GM20000 (cell line): ENCODE results near the gene GHR.
"Not testable (repeated sequence)": the region's sequence is repeated elsewhere in the genome, so short reads cannot be mapped to it uniquely, and the experiment has no call there.

ENCODE experiments used
- DNase-seq: peaks from one replicate; pipeline ENCODE4 v3.0.0; 2012; ENCODE audit warnings: low spot score
- TF ChIP-seq, protein P1 (sequence below): IDR thresholded peaks from 2 replicates; pipeline ENCODE4 v1.5.1; 2012; ENCODE audit warnings: mild to moderate bottlenecking, control low read depth; ENCODE audit errors: extremely low read depth, missing control alignments

The GHR gene

DNA sequence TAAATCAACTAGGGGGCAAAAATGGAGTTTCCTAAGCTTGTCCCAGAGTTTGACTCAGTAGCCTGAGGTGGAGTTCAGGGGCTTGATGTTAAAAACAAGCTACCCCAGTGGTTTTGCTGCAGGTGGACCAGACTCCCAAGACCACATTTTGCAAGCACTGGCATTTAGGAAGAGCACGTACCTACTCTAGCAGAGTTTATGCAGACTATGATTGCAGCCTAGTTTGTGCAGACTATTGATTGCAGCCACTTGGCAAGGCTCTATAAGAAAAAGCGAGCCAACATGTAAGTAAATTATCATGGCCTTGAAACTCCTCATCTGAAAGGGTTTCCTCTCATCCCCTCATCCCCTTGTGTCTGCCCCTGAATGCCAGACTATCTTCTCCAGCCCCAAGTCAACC, 231.4 kb downstream of the GHR start:
- DNase-seq, result no peak
- TF ChIP-seq, protein P1, sequence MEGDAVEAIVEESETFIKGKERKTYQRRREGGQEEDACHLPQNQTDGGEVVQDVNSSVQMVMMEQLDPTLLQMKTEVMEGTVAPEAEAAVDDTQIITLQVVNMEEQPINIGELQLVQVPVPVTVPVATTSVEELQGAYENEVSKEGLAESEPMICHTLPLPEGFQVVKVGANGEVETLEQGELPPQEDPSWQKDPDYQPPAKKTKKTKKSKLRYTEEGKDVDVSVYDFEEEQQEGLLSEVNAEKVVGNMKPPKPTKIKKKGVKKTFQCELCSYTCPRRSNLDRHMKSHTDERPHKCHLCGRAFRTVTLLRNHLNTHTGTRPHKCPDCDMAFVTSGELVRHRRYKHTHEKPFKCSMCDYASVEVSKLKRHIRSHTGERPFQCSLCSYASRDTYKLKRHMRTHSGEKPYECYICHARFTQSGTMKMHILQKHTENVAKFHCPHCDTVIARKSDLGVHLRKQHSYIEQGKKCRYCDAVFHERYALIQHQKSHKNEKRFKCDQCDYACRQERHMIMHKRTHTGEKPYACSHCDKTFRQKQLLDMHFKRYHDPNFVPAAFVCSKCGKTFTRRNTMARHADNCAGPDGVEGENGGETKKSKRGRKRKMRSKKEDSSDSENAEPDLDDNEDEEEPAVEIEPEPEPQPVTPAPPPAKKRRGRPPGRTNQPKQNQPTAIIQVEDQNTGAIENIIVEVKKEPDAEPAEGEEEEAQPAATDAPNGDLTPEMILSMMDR, result no peak

DNA sequence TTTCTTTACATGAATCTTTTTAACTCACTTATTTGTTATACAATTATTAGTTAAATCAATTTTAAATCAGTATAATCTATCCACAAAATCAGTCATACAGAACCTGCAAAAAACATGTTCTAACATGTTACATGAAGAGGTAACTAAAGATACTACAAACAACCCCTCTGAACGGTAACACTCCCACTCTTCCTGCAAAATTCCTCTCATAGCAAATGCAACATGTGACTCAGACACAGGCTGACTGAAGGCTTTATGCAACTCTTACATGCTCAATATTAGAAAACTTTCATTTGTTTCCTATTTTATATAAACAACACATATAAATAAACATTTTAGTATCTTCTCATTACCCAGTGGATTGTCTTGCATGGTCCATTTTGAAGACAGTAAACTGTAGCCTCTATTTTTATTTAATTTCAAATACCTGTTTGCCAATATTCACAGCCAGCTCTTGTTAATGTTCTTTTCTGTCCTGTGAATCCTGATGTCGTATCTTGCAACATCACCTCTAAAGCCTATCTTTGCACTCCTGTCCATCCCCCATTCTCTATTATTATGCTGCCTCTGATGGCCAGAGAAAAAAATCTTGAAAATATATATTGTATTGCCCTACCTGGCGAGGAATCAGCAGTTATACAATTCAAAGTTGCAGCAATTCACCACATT, 232.9 kb downstream of the GHR start:
- TF ChIP-seq, protein P1, result no peak
- no peak for DNase-seq

DNA sequence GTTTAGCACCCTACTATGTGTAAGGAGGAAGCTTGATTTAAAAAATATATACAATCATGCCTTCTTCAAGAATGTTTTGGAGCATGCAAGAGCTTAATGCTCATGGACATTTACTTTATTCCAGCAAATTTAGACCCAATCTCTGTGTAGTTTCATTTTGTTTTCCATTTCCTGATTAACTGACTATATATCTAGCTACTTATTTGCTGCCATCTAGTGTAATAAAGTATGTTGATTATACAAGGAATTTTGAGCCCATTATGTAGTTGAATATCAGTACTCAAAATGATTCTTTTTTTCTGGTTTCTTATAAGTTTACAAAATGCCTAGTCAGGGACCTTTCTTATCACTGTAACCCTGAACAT, 233.4 kb downstream of the GHR start:
- DNase-seq, result no peak
- TF ChIP-seq, protein P1, result no peak

DNA sequence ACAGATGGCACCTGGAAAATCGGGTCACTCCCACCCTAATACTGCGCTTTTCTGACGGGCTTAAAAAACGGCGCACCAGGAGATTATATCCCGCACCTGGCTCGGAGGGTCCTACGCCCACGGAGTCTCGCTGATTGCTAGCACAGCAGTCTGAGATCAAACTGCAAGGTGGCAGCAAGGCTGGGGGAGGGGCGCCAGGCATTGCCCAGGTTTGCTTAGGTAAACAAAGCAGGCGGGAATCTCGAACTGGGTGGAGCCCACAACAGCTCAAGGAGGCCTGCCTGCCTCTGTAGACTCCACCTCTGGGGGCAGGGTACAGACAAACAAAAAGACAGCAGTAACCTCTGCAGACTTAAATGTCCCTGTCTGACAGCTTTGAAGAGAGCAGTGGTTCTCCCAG, 236.6 kb downstream of the GHR start:
- DNase-seq, result not testable (repeated sequence)

DNA sequence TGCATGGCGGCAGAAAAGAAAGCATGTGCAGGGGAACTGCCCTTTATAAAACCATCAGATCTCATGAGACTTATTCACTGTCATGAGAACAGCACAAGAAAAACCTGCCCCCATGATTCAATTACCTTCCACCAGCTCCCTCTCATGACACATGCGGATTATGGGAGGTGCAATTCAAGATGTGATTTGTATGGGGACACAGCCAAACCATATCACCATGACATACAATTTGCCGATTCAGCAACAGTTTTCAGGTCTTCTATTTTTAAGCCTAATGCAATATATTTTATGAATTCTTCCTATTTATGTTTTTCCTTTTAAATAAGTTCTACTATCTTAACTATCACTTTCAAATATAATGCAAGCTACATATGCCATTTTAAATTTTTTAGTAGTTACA, 242.6 kb downstream of the GHR start:
- no peak for DNase-seq
- TF ChIP-seq, protein P1, result no peak

DNA sequence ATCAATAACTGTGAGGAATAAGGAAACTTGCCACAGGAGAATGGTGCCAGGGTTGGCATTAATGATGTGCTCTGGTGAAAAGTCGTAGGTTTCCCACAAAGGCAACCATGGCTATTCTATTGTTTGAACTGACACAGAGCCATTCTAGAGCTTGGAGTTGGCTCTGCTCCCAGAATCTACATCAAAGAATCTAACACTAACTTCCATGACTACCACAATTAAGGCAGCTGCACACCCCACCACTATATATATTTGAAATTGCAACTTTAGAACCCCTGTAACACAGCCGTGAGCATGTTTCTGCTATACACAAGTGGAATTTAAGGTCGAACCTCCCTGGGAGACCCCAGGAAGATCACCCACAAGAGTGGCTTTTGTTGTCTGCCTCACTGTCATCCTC, 243.6 kb downstream of the GHR start:
- no peak for DNase-seq

DNA sequence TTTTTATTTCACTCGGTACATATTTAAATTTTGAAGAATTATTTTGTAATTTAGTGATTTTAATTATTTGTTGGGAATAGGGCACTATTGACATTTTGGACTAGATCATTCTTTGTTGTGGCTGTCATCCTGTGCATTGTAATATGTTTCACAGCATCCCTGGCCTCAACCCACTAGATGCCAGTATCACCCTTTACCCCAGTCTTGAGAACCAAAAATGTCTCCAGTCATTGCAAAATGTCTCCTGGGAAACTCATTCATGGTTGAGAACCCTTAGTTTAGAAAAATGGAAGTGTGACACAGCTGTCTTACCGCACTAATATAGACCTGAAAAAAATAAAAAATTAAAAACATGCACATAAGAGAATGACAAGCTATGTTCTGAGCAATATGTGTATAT, 245.0 kb downstream of the GHR start:
- TF ChIP-seq, protein P1, result no peak
- DNase-seq, result no peak

More for the DNA sequence above, 243.6 kb downstream of the GHR start:
- TF ChIP-seq, protein P1, result no peak

DNA sequence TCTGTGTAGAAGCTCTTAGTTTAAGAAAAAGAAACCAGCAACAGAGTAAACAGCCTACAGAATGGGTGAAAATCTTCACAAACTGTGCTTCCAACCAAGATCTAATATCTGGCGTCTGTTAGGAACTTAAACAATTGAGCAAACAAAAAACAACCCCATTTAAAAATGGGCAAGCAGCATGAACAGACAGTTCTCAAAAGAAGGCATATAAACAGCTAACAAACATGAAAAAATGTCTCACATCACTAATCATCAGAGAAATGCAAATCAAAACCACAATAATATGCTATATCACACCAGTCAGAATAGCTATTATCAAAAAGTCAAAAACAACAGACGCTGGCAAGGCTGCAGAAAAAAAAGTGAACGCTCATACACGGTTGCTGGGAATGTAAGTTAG, 249.7 kb downstream of the GHR start:
- TF ChIP-seq, protein P1, result no peak
- no peak for DNase-seq
